ENCODE measurements around the gene SPCS2. TPM values are rescaled to one million over a fixed set of nuclear protein-coding genes. Genes with fewer than 3 reads are reported as not detected.

Gene SPCS2
- total RNA-seq, 1 donor from 2014 or later: 194 TPM

DNA sequence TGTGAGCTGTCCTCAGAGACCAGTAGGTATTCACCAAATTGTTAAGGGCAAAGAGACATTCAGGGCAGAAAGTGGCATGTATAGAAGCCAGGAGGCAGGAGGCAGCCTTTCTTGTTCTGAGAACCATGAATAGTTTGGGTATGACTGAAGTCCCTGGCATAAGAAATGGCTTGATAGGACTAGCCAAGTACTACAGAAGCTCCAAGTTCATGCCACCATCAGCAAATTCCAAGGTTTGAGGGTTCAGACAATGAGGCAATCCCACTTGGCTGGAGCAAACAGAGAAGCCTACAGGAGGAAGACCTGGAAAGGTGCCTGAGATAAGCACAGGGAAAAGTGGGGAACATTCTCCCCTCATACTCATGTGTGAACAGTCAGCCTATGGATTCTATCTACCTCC, 25.9 kb upstream of the SPCS2 start:
- Mint-ChIP-seq H3K9me3 (ENCODE audit: low read depth) (no peaks in the 10 kb centered on the region), H3K27ac (no peak overlapping the region), H3K4me3 (ENCODE audit: low read depth) (no peak overlapping the region), H3K4me1 (ENCODE audit: low read depth) (peaks cover 3% of the 10 kb centered on the region), H3K36me3 (ENCODE audit: insufficient read depth) (peaks cover 2% of the 10 kb centered on the region), H3K27me3 (no peaks in the 10 kb centered on the region)
- no peak for DNase-seq (ENCODE audit: low spot score, unreplicated experiment)
- TF ChIP-seq, protein P1, sequence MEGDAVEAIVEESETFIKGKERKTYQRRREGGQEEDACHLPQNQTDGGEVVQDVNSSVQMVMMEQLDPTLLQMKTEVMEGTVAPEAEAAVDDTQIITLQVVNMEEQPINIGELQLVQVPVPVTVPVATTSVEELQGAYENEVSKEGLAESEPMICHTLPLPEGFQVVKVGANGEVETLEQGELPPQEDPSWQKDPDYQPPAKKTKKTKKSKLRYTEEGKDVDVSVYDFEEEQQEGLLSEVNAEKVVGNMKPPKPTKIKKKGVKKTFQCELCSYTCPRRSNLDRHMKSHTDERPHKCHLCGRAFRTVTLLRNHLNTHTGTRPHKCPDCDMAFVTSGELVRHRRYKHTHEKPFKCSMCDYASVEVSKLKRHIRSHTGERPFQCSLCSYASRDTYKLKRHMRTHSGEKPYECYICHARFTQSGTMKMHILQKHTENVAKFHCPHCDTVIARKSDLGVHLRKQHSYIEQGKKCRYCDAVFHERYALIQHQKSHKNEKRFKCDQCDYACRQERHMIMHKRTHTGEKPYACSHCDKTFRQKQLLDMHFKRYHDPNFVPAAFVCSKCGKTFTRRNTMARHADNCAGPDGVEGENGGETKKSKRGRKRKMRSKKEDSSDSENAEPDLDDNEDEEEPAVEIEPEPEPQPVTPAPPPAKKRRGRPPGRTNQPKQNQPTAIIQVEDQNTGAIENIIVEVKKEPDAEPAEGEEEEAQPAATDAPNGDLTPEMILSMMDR (IDR thresholded peaks at IDR 0.05; ENCODE audit: unreplicated experiment): no peak

- Mint-ChIP-seq H3K9me3 (ENCODE audit: low read depth) (no peaks in the 10 kb centered on the region), H3K27me3 (no peaks in the 10 kb centered on the region), H3K27ac (no peak overlapping the region), H3K4me1 (ENCODE audit: low read depth) (peaks cover 3% of the 10 kb centered on the region), H3K4me3 (ENCODE audit: low read depth) (no peak overlapping the region), H3K36me3 (ENCODE audit: insufficient read depth) (no peaks in the 10 kb centered on the region)
- no peak for DNase-seq (ENCODE audit: low spot score, unreplicated experiment)
- TF ChIP-seq, protein P1 (IDR thresholded peaks at IDR 0.05; ENCODE audit: unreplicated experiment): no peak
These were observed 23.8 kb upstream of the SPCS2 start for GRCh38 chr11:74925281-74925680.

- TF ChIP-seq, protein P1 (IDR thresholded peaks at IDR 0.05; ENCODE audit: unreplicated experiment): no peak
- no peaks in the 10 kb centered on the region for H3K36me3 Mint-ChIP-seq (ENCODE audit: insufficient read depth)
- no peak overlapping the region for H3K27ac Mint-ChIP-seq
- no peaks in the 10 kb centered on the region for H3K9me3 Mint-ChIP-seq (ENCODE audit: low read depth)
- H3K4me1 Mint-ChIP-seq (ENCODE audit: low read depth): no peaks in the 10 kb centered on the region
- no peak for DNase-seq (ENCODE audit: low spot score, unreplicated experiment)
- H3K4me3 Mint-ChIP-seq (ENCODE audit: low read depth): no peak overlapping the region
- H3K27me3 Mint-ChIP-seq: no peaks in the 10 kb centered on the region
These were observed 22.6 kb upstream of the SPCS2 start for GRCh38 chr11:74926304-74927030.

DNA sequence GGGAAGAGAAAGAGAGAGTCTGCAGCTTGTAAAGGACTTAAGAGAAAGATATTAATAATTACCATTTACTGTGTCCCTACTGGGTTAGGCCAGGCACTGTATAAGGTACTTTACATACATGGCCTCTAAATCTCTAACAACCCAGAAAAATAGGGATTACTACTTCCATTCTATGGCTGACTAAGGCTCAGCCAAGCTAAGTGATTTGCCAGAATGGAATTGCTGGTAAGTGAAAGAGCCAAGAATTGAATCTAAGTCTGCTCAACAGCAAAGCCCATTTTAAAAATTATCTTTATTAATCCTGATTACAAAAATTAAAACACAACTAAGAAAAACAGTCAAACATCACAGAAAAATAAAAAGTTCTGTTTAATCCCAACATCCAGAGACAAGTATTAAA, 21.6 kb upstream of the SPCS2 start:
- H3K4me3 Mint-ChIP-seq (ENCODE audit: low read depth): no peak overlapping the region
- no peaks in the 10 kb centered on the region for H3K36me3 Mint-ChIP-seq (ENCODE audit: insufficient read depth)
- H3K9me3 Mint-ChIP-seq (ENCODE audit: low read depth): no peaks in the 10 kb centered on the region
- DNase-seq (ENCODE audit: low spot score, unreplicated experiment): no peak
- H3K27me3 Mint-ChIP-seq: no peaks in the 10 kb centered on the region
- TF ChIP-seq, protein P1 (IDR thresholded peaks at IDR 0.05; ENCODE audit: unreplicated experiment): no peak
- no peak overlapping the region for H3K27ac Mint-ChIP-seq
- H3K4me1 Mint-ChIP-seq (ENCODE audit: low read depth): no peaks in the 10 kb centered on the region

GRCh38 chr11:74929431-74930363, 19.4 kb upstream of the SPCS2 start:
- H3K27me3 Mint-ChIP-seq: no peaks in the 10 kb centered on the region
- H3K4me1 Mint-ChIP-seq (ENCODE audit: low read depth): no peaks in the 10 kb centered on the region
- TF ChIP-seq, protein P1 (IDR thresholded peaks at IDR 0.05; ENCODE audit: unreplicated experiment): peak; percentile 85
- H3K36me3 Mint-ChIP-seq (ENCODE audit: insufficient read depth): peaks cover 2% of the 10 kb centered on the region
- no peak overlapping the region for H3K27ac Mint-ChIP-seq
- H3K4me3 Mint-ChIP-seq (ENCODE audit: low read depth): no peak overlapping the region
- no peaks in the 10 kb centered on the region for H3K9me3 Mint-ChIP-seq (ENCODE audit: low read depth)
- DNase-seq (ENCODE audit: low spot score, unreplicated experiment): peak; percentile 44

Data from progenitor cell of endocrine pancreas (in vitro differentiated cells).